B cell (primary cell): Measurements from ENCODE around the gene FBXO28. TPM values are rescaled to one million over a fixed set of nuclear protein-coding genes. Genes with fewer than 3 reads are reported as not detected.

Source experiments
- ATAC-seq: fragments of 200-7000 bp; cut with Tn5 transposase; one replicate; pipeline ENCODE4 v1.10.0; 2021; ENCODE audit warnings: low read depth, mild to moderate bottlenecking, moderate number of reproducible peaks, moderate library complexity
- CTCF ChIA-PET: fragments of 350-600 bp; sonication (Branson Sonifier 250); formaldehyde crosslinking; loops from one replicate; lab custom pipeline; 2021; ENCODE audit warnings: antibody characterized with exemption, inconsistent platforms; lab: Charles Lee
- POLR2A ChIA-PET: fragments of 350-600 bp; sonication (Branson Sonifier 250); formaldehyde crosslinking; loops from one replicate; lab custom pipeline; 2021; ENCODE audit warnings: antibody characterized with exemption; lab: Charles Lee
- DNase-seq: peaks from one replicate; pipeline ENCODE4 v3.0.0; 2013
- H2AFZ ChIP-seq: 2 replicates; pipeline ENCODE4 v1.6.1; 2012; ENCODE audit warnings: mild to moderate bottlenecking, low read depth, low read length; ENCODE audit not compliant: insufficient read depth, poor library complexity, severe bottlenecking
- H3K27ac ChIP-seq, 2 donors: 1 replicate in 1 of 2; 2 replicates in 1 of 2; pipeline ENCODE4 v1.5.1; 2012 to 2013; ENCODE audit warnings: low read length in 2 of 2, mild to moderate bottlenecking in 2 of 2, moderate library complexity in 1 of 2
- H3K27me3 ChIP-seq, 4 experiments: fragments of 200-600 bp in 1 of 4; sonication (generic) in 1 of 4; replicated peaks in 1 of 4; 1 replicate in 2 of 4; 2 replicates in 2 of 4; pipeline versions ENCODE4 v1.6.1 to v1.7.0; 2013 to 2016; ENCODE audit warnings: low read length in 3 of 4, mild to moderate bottlenecking in 2 of 4, mixed read lengths in 1 of 4, moderate library complexity in 1 of 4; ENCODE audit not compliant: insufficient read depth in 4 of 4, control insufficient read depth in 3 of 4; ENCODE audit errors: control extremely low read depth in 1 of 4
- H3K36me3 ChIP-seq, 2 experiments: replicated peaks in 1 of 2; 1 replicate in 1 of 2; 2 replicates in 1 of 2; pipeline versions ENCODE4 v1.6.1 to v1.7.1; 2013; ENCODE audit warnings: low read length in 1 of 2; ENCODE audit not compliant: insufficient read depth in 2 of 2, control insufficient read depth in 1 of 2; ENCODE audit errors: control extremely low read depth in 1 of 2, extremely low read depth in 1 of 2
- H3K4me1 ChIP-seq, 2 donors: fragments of 200-600 bp in 1 of 2; sonication (generic) in 1 of 2; 1 replicate in 1 of 2; 2 replicates in 1 of 2; pipeline versions ENCODE4 v1.5.1 to v1.6.1; 2013 to 2017; ENCODE audit warnings: low read length in 2 of 2; ENCODE audit not compliant: control insufficient read depth in 2 of 2, insufficient read depth in 2 of 2
- H3K4me2 ChIP-seq: replicated peaks from 2 replicates; pipeline ENCODE3; 2012; ENCODE audit warnings: mild to moderate bottlenecking, low read depth, low read length; ENCODE audit not compliant: poor library complexity, severe bottlenecking
- H3K4me3 ChIP-seq, 5 experiments: fragments of 200-600 bp in 1 of 5; sonication (generic) in 1 of 5; 1 replicate in 3 of 5; 2 replicates in 2 of 5; pipeline versions ENCODE4 v1.5.1 to v1.7.0; 2011 to 2016; ENCODE audit warnings: low read length in 4 of 5, mild to moderate bottlenecking in 4 of 5, low read depth in 2 of 5, control low read depth in 1 of 5, moderate library complexity in 1 of 5; ENCODE audit not compliant: insufficient read depth in 1 of 5; ENCODE audit errors: control extremely low read depth in 1 of 5, extremely low read depth in 1 of 5
- H3K79me2 ChIP-seq: fragments of 200-600 bp; sonication (generic); one replicate; pipeline ENCODE4 v1.6.0; 2016; ENCODE audit warnings: low read length; ENCODE audit not compliant: control insufficient read depth, insufficient read depth
- H3K9ac ChIP-seq: fragments of 200-600 bp; sonication (generic); 2 replicates; pipeline ENCODE4 v1.6.1; 2017; ENCODE audit warnings: mild to moderate bottlenecking, low read length, moderate library complexity
- H3K9me3 ChIP-seq, 3 donors: one replicate each; pipeline versions ENCODE4 v1.6.1 to v1.7.1; 2013; ENCODE audit warnings: low read length in 2 of 3; ENCODE audit not compliant: control insufficient read depth in 2 of 3, insufficient read depth in 1 of 3; ENCODE audit errors: control extremely low read depth in 1 of 3
- H4K20me1 ChIP-seq: 2 replicates; pipeline ENCODE4 v1.6.0; 2012; ENCODE audit warnings: mild to moderate bottlenecking, low read length; ENCODE audit not compliant: insufficient read depth, control insufficient read depth, poor library complexity, severe bottlenecking
- H3K27ac Mint-ChIP-seq: one replicate; pipeline ENCODE4 v1.8.0; 2021; ENCODE audit warnings: mixed read lengths
- H3K27me3 Mint-ChIP-seq: one replicate; pipeline ENCODE4 v1.8.0; 2021; ENCODE audit warnings: mixed read lengths
- H3K4me1 Mint-ChIP-seq: one replicate; pipeline ENCODE4 v1.8.0; 2021; ENCODE audit warnings: mixed read lengths
- H3K4me3 Mint-ChIP-seq: one replicate; pipeline ENCODE4 v1.8.0; 2021; ENCODE audit warnings: mixed read lengths
- H3K9me3 Mint-ChIP-seq: one replicate; pipeline ENCODE4 v1.8.0; 2022; ENCODE audit warnings: mixed read lengths; ENCODE audit not compliant: insufficient read depth
- EZH2 ChIP-seq: IDR thresholded peaks from 2 replicates; pipeline ENCODE4 v1.6.1; 2012; ENCODE audit warnings: borderline replicate concordance, low read depth, mild to moderate bottlenecking, moderate library complexity, low read length; ENCODE audit not compliant: insufficient read depth, poor library complexity, severe bottlenecking
- WGBS: methylation state at CpG from one replicate; pipeline ENCODE4 v1.1.5; 2013; ENCODE audit warnings: missing lambda C conversion rate; ENCODE audit not compliant: insufficient coverage; 5-methylcytosine and 5-hydroxymethylcytosine counted together
- intact Hi-C: fragments of 100-400 bp; cut with micrococcal nuclease; formaldehyde crosslinking; loops from one replicate; pipeline ENCODE4 v1.10.0; 2022
- polyA plus RNA-seq: library from polyadenylated mRNA; depleted of rRNA; stranded (reverse); fragments of >200 nt; gene quantifications from 2 replicates; pipeline ENCODE4 v1.2.3, GENCODE V29; 2012
- total RNA-seq, 2 donors: library from RNA; stranded (reverse); fragments of 120-200 nt in 1 of 2; gene quantifications; 1 replicate in 1 of 2; 2 replicates in 1 of 2; pipeline versions ENCODE4 v1.2.3 to v1.2.4, GENCODE V29; 2013 to 2022
- TF ChIP-seq, protein P1 (sequence below): fragments of 200-600 bp; IDR thresholded peaks from one replicate; pipeline ENCODE4 v1.8.0; 2022; ENCODE audit warnings: antibody characterized with exemption, mild to moderate bottlenecking

FBXO28 gene
- total and polyA plus RNA-seq, 2 donors (not counting 1 experiment from before 2014, with no cell fraction given): 17.5 to 39.7 TPM

GRCh38 chr1:224182057-224182865 lies 68.3 kb downstream of the FBXO28 start:
- ATAC-seq (peak; percentile 22), DNase-seq (peak; percentile 82)
- Histone ChIP-seq H3K27ac (peak overlapping the region; percentile 90 to 99), H3K4me2 (peak overlapping the region; percentile 78), H3K4me3 (peak overlapping the region; percentile 74 to 90 (median 82)), H3K79me2 (peaks cover 42% of the 10 kb centered on the region), H2AFZ (peak overlapping the region; percentile 74), H3K27me3 (no peaks in the 10 kb centered on the region), H4K20me1 (peaks cover 33% of the 10 kb centered on the region), H3K4me1 (peaks cover 41 to 48% of the 10 kb centered on the region in 2 donors), H3K9me3 (peaks cover 0 to 6% (median 0%) of the 10 kb centered on the region in 3 donors), H3K36me3 (peaks cover 0 to 1% of the 10 kb centered on the region in 2 experiments), H3K9ac (peak overlapping the region; percentile 79)
- WGBS: 15% methylated on average over 6 of the region's 22 CpGs
- H3K4me1 Mint-ChIP-seq: peaks cover 33% of the 10 kb centered on the region
- ChIA-PET POLR2A (interaction anchor here (0.6 to 3.4 kb wide), 12 partner anchors 10 to 1472 kb away, joined by 3 to 21 read pairs (median 4); partner anchors contain the start of genes NVL and WDR26), CTCF (interaction anchor here (1.0 to 2.7 kb wide), 6 partner anchors 8 to 151 kb away, joined by 4 to 20 read pairs (median 4); no protein-coding TSS in a partner anchor)
- H3K4me3 Mint-ChIP-seq: peak overlapping the region; percentile 80
- H3K9me3 Mint-ChIP-seq: no peaks in the 10 kb centered on the region
- H3K27ac Mint-ChIP-seq: peak overlapping the region; percentile 90
- no peaks in the 10 kb centered on the region for H3K27me3 Mint-ChIP-seq
- no peak for TF ChIP-seq EZH2
- TF ChIP-seq, protein P1, sequence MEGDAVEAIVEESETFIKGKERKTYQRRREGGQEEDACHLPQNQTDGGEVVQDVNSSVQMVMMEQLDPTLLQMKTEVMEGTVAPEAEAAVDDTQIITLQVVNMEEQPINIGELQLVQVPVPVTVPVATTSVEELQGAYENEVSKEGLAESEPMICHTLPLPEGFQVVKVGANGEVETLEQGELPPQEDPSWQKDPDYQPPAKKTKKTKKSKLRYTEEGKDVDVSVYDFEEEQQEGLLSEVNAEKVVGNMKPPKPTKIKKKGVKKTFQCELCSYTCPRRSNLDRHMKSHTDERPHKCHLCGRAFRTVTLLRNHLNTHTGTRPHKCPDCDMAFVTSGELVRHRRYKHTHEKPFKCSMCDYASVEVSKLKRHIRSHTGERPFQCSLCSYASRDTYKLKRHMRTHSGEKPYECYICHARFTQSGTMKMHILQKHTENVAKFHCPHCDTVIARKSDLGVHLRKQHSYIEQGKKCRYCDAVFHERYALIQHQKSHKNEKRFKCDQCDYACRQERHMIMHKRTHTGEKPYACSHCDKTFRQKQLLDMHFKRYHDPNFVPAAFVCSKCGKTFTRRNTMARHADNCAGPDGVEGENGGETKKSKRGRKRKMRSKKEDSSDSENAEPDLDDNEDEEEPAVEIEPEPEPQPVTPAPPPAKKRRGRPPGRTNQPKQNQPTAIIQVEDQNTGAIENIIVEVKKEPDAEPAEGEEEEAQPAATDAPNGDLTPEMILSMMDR: no peak
- intact Hi-C loops: loop anchor here (1.0 to 5.0 kb wide), 9 partner anchors 10 to 337 kb away; partner anchors contain the start of genes TP53BP2 and WDR26
